ENCODE measurements around the gene FUT8. TPM values are rescaled to one million over a fixed set of nuclear protein-coding genes. Genes with fewer than 3 reads are reported as not detected.

The FUT8 gene
- total and polyA plus RNA-seq, 2 experiments from 2014 or later, result 17.4 to 35.4 TPM

DNA sequence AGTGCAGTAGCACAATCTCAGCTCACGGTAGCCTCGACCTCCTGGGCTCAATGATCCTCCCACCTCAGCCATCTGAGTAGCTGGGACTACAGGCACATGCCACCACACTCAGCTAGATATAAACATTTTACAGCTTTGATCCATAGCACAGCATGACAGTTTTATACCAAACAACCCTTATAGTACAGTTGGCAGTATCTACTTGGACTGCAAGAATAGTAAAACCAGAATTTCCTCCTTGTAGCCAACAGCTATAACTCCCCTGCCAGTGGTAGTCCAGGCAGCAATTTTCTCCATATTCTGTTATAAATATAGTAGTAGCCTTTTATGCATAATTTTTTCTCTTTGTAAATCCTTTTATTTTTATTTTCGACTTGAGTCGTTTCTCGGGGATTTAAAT, 317.0 kb downstream of the FUT8 start:
- Histone ChIP-seq H3K36me3 (peaks cover 3% of the 10 kb centered on the region), H3K9me3 (ENCODE audit: low read depth) (no peaks in the 10 kb centered on the region), H3K27me3 (no peaks in the 10 kb centered on the region), H3K4me1 (ENCODE audit: low read depth) (no peaks in the 10 kb centered on the region), H3K27ac (no peak overlapping the region), H3K4me3 (no peak overlapping the region)
- TF ChIP-seq, protein P1, sequence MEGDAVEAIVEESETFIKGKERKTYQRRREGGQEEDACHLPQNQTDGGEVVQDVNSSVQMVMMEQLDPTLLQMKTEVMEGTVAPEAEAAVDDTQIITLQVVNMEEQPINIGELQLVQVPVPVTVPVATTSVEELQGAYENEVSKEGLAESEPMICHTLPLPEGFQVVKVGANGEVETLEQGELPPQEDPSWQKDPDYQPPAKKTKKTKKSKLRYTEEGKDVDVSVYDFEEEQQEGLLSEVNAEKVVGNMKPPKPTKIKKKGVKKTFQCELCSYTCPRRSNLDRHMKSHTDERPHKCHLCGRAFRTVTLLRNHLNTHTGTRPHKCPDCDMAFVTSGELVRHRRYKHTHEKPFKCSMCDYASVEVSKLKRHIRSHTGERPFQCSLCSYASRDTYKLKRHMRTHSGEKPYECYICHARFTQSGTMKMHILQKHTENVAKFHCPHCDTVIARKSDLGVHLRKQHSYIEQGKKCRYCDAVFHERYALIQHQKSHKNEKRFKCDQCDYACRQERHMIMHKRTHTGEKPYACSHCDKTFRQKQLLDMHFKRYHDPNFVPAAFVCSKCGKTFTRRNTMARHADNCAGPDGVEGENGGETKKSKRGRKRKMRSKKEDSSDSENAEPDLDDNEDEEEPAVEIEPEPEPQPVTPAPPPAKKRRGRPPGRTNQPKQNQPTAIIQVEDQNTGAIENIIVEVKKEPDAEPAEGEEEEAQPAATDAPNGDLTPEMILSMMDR (IDR thresholded peaks at IDR 0.05; ENCODE audit: low read depth, low read length), result no peak
- DNase-seq (ENCODE audit: low read depth in 1 of 2, low spot score in 1 of 2), result no peak

DNA sequence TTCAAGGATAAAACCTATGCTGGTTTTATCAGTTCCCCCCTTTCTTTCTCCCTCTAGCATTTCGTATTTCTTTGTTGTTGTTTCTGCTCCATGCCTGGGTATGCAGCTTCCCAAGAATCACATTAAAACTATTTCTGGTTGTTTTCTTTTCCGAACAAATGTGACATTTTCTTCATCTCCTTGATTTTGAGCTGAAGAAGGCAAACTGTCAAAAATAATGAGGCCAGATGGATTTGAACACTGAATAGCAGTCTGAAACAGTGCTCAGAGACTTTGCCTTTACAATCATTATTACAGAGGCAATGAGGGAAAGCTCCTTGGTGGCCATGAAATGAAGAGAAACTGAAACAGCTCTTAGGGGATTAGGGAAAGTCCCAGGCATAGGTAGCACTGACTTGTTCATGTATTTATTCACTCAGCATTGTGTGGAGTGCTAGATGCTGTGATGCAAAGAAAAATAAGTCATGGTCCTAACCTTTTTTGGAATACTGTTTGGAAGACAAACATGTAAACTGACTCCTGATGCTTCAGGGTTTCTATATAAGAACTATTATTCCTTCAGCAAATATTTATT, 319.5 kb downstream of the FUT8 start:
- no peaks in the 10 kb centered on the region for H3K36me3 ChIP-seq
- H3K4me3 ChIP-seq, result no peak overlapping the region
- no peaks in the 10 kb centered on the region for H3K27me3 ChIP-seq
- H3K9me3 ChIP-seq (ENCODE audit: low read depth), result no peaks in the 10 kb centered on the region
- no peaks in the 10 kb centered on the region for H3K4me1 ChIP-seq (ENCODE audit: low read depth)
- TF ChIP-seq, protein P1 (IDR thresholded peaks at IDR 0.05; ENCODE audit: low read depth, low read length), result no peak
- H3K27ac ChIP-seq, result no peak overlapping the region
- no peak for DNase-seq (ENCODE audit: low read depth in 1 of 2, low spot score in 1 of 2)

DNA sequence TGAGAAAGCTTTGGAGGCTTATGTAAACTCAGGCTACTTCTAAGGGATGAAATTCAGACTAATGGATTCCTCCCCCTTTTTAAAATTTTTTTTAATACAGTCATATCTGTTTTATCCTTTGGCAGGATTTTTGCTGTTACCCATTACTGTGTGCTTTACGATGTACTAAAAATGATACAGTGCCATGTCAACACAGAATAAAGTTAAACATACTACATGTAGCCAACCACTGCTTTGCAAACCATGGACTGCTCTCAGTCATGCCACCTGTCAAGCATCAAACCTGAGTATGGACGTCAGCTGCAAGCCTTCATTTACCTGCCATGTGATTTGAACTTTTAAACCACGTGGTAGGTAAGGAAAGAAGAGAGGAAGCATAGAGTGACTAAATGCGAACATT, 325.8 kb downstream of the FUT8 start:
- no peaks in the 10 kb centered on the region for H3K9me3 ChIP-seq (ENCODE audit: low read depth)
- H3K4me1 ChIP-seq (ENCODE audit: low read depth), result no peaks in the 10 kb centered on the region
- DNase-seq (ENCODE audit: low read depth in 1 of 2, low spot score in 1 of 2), result no peak
- no peaks in the 10 kb centered on the region for H3K36me3 ChIP-seq
- TF ChIP-seq, protein P1 (IDR thresholded peaks at IDR 0.05; ENCODE audit: low read depth, low read length), result no peak
- H3K27ac ChIP-seq, result no peak overlapping the region
- H3K27me3 ChIP-seq, result no peaks in the 10 kb centered on the region
- no peak overlapping the region for H3K4me3 ChIP-seq

DNA sequence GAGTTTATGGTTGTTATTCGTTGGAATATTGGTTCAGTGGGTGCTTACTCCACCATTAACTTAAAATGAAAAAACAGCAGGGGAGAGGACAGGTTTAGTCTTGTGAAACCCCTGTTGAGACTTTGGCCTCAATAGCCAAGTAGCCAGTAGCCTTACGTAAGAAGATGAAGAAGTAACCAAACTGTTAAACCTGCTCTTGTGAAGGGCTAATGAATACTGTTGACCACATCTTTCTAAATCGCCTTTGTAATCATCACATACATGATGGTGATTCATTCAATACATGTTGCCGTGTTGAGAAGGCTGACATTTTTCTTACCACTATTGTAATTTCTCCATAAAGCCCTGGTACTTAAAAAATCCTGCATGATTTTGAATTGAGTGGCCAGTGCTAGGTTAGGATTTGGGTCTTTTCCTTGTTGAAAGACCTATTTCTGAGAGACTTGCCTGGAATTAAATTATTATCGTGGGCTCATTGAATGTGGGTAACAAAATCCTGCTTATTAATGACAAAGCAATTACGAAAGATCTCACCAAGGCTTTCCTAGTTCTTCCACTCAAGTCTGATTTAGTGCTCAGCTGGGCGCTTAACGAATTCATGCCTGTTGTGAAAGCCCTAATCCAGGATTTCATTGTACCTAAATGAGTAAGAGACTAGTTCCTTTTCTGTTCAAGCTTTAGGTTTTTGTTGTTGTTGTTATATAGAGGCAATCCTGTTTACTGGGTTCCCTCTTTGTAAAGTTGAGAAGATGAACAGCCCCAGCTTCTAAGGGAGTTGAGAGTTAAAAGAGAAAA, 333.1 kb downstream of the FUT8 start:
- Histone ChIP-seq H3K36me3 (no peaks in the 10 kb centered on the region), H3K4me1 (ENCODE audit: low read depth) (peaks cover 1% of the 10 kb centered on the region), H3K27ac (no peak overlapping the region), H3K4me3 (no peak overlapping the region), H3K9me3 (ENCODE audit: low read depth) (no peaks in the 10 kb centered on the region), H3K27me3 (no peaks in the 10 kb centered on the region)
- TF ChIP-seq, protein P1 (IDR thresholded peaks at IDR 0.05; ENCODE audit: low read depth, low read length), result no peak
- DNase-seq (ENCODE audit: low read depth in 1 of 2, low spot score in 1 of 2), result no peak

DNA sequence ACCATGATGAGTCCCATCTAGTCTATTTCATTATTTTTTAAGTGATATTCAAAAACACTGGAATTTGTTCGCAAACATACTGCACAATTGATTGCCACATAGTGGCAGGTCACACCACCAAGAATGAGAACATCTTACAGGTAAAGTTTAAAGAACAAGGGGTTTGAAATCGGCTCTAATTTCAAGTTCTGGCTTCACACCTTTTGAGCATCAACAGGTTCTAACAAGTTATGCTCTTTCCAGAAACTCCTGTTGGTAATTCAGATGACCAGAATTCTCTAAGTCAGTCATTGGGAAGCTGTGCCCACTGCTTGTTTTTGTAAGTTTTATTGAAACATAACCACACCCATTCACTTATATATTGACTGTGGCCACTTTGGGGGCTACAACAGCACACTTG, 336.3 kb downstream of the FUT8 start:
- Histone ChIP-seq H3K36me3 (no peaks in the 10 kb centered on the region), H3K27me3 (peaks cover 2% of the 10 kb centered on the region), H3K4me1 (ENCODE audit: low read depth) (peaks cover 9% of the 10 kb centered on the region), H3K4me3 (no peak overlapping the region), H3K27ac (no peak overlapping the region), H3K9me3 (ENCODE audit: low read depth) (no peaks in the 10 kb centered on the region)
- DNase-seq (ENCODE audit: low read depth in 1 of 2, low spot score in 1 of 2), result no peak
- TF ChIP-seq, protein P1 (IDR thresholded peaks at IDR 0.05; ENCODE audit: low read depth, low read length), result no peak

Measured in cardiac muscle cell (in vitro differentiated cells and primary cell).